ENCODE measurements around the gene RSPH9. TPM values are rescaled to one million over a fixed set of nuclear protein-coding genes. Genes with fewer than 3 reads are reported as not detected.

The RSPH9 gene
- total RNA-seq, 2 donors from 2014 or later, result not detected

DNA sequence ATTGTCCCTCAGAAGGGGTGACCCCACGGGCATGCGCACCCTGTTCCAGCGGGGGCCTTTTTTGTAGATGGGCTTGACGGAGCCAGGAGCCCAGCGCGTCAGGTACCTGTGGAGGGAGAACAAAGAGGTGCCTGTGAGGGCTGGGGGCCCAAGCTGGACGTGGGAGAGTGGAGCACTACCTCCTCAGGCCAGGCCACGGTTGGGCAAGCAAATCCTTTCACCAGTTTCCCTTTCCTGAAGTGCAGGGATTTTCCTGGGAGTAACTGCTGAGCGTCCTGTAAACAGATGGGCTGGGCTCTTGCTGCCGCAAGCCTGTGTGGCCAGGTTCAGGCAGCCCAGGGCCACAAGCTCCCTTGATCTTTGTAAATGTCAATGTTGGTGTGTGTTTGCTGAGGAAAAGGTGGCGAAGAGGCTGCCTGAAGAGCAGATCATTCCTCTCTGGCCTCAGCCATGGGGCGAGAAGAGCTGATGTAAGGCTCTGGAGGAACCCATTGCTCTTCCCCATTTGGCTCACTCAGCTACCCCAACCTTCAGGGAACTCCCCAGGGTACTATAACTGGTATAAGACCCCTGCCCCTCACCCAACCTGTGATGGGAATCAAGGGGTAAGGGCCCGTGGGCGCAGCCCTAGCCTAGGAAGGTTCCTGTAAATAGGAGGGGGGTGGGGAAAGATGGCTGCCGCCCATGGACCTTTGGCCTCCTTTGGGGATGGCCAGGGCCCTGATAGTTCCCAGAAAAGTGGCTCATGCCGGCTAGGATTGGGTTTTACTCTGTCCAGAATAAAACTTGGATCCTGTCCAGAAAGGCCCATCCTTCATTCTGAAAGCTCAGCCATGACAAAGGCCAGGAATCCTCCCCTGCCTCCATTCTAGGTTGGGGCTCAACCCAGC, 27.2 kb downstream of the RSPH9 start:
- H3K36me3 ChIP-seq, result peaks cover 35% of the 10 kb centered on the region
- DNase-seq (ENCODE audit: low spot score) (no peak), ATAC-seq (ENCODE audit: insufficient number of reproducible peaks, low FRiP score, low read depth) (no peak)
- H3K27me3 ChIP-seq (replicated peaks; ENCODE audit: insufficient read depth), result no peaks in the 10 kb centered on the region
- no peaks in the 10 kb centered on the region for H3K9me3 ChIP-seq
- no peak overlapping the region for H3K4me3 ChIP-seq
- peaks cover 16 to 48% of the 10 kb centered on the region in 2 donors for H3K4me1 ChIP-seq (ENCODE audit: control insufficient read depth in 1 of 2, low read depth in 2 of 2)
- TF ChIP-seq CTCF (IDR thresholded peaks at IDR 0.05), result no peak
- no peak overlapping the region for H3K27ac ChIP-seq

GRCh38 chr6:43673444-43674084, 28.7 kb downstream of the RSPH9 start:
- Histone ChIP-seq H3K4me3 (no peak overlapping the region), H3K27ac (peak overlapping the region in 1 of 2 donors; percentile 10), H3K36me3 (peaks cover 50% of the 10 kb centered on the region), H3K4me1 (ENCODE audit: control insufficient read depth in 1 of 2, low read depth in 2 of 2) (peaks cover 7 to 33% of the 10 kb centered on the region in 2 donors), H3K9me3 (no peaks in the 10 kb centered on the region), H3K27me3 (replicated peaks; ENCODE audit: insufficient read depth) (no peaks in the 10 kb centered on the region)
- DNase-seq (ENCODE audit: low spot score) (no peak), ATAC-seq (ENCODE audit: insufficient number of reproducible peaks, low FRiP score, low read depth) (no peak)
- TF ChIP-seq CTCF (IDR thresholded peaks at IDR 0.05), result no peak

GRCh38 chr6:43674291-43674690, 29.5 kb downstream of the RSPH9 start:
- H3K36me3 ChIP-seq, result peaks cover 54% of the 10 kb centered on the region
- DNase-seq (ENCODE audit: low spot score), result no peak

GRCh38 chr6:43674921-43675320, 30.1 kb downstream of the RSPH9 start:
- ATAC-seq (ENCODE audit: insufficient number of reproducible peaks, low FRiP score, low read depth) (no peak), DNase-seq (ENCODE audit: low spot score) (no peak)
- H3K9me3 ChIP-seq, result no peaks in the 10 kb centered on the region
- no peak overlapping the region for H3K4me3 ChIP-seq
- no peak overlapping the region for H3K27ac ChIP-seq
- H3K4me1 ChIP-seq (ENCODE audit: control insufficient read depth in 1 of 2, low read depth in 2 of 2), result peaks cover 0 to 19% of the 10 kb centered on the region in 2 donors
- peaks cover 56% of the 10 kb centered on the region for H3K36me3 ChIP-seq
- no peak for TF ChIP-seq CTCF (IDR thresholded peaks at IDR 0.05)
- H3K27me3 ChIP-seq (replicated peaks; ENCODE audit: insufficient read depth), result no peaks in the 10 kb centered on the region

More at GRCh38 chr6:43674291-43674690, 29.5 kb downstream of the RSPH9 start:
- no peaks in the 10 kb centered on the region for H3K27me3 ChIP-seq (replicated peaks; ENCODE audit: insufficient read depth)
- H3K4me3 ChIP-seq, result no peak overlapping the region
- no peak for TF ChIP-seq CTCF (IDR thresholded peaks at IDR 0.05)
- H3K4me1 ChIP-seq (ENCODE audit: control insufficient read depth in 1 of 2, low read depth in 2 of 2), result peaks cover under 1 to 25% of the 10 kb centered on the region in 2 donors
- no peak for ATAC-seq (ENCODE audit: insufficient number of reproducible peaks, low FRiP score, low read depth)
- H3K27ac ChIP-seq, result no peak overlapping the region
- H3K9me3 ChIP-seq, result no peaks in the 10 kb centered on the region

DNA sequence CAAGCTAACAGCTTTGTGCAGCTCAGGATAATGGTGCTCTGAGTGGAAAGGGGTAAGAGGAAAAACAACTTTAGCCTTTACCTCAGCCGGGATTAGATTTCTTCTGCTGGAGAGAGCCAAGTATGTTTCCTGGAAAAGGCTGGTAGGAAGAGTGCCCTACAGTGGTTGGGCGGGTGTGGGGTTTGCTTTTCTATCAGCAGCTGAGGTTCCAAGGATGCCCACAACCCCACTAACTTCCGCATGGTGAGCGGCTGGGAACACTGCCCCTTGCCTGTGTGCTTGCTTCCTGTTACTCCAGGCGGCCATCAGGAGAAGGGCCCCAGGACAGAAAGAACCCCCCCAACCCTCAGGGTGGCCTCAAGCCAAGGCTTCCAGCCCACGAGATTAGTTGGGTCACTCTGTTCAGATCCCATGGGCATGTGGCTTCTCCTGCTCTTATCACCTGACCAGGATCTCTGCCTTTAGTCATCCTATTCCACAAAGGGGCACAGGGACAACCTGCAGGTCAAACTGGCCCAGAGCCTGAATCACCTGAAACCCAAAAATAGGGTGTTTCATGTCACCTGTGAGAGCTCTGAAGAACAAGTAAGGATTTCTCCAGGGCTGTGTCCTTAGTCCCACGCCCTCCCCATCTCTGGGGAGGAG, 32.2 kb downstream of the RSPH9 start:
- no peak for ATAC-seq (ENCODE audit: insufficient number of reproducible peaks, low FRiP score, low read depth)
- Histone ChIP-seq H3K9me3 (no peaks in the 10 kb centered on the region), H3K27me3 (replicated peaks; ENCODE audit: insufficient read depth) (no peaks in the 10 kb centered on the region), H3K4me1 (ENCODE audit: control insufficient read depth in 1 of 2, low read depth in 2 of 2) (peaks cover 0 to 12% of the 10 kb centered on the region in 2 donors), H3K36me3 (peaks cover 45% of the 10 kb centered on the region), H3K4me3 (no peak overlapping the region), H3K27ac (no peak overlapping the region)
- no peak for DNase-seq (ENCODE audit: low spot score)
- no peak for TF ChIP-seq CTCF (IDR thresholded peaks at IDR 0.05)
